ENCODE results near the gene GRK2.

GRCh38 chr11:67293090-67293489 lies 26.8 kb downstream of the GRK2 start:
- TF ChIP-seq POLR2A (IDR thresholded peaks at IDR 0.05) (no peak), POLR2AphosphoS5 (IDR thresholded peaks at IDR 0.05) (no peak)
- TF ChIP-seq, protein P1, sequence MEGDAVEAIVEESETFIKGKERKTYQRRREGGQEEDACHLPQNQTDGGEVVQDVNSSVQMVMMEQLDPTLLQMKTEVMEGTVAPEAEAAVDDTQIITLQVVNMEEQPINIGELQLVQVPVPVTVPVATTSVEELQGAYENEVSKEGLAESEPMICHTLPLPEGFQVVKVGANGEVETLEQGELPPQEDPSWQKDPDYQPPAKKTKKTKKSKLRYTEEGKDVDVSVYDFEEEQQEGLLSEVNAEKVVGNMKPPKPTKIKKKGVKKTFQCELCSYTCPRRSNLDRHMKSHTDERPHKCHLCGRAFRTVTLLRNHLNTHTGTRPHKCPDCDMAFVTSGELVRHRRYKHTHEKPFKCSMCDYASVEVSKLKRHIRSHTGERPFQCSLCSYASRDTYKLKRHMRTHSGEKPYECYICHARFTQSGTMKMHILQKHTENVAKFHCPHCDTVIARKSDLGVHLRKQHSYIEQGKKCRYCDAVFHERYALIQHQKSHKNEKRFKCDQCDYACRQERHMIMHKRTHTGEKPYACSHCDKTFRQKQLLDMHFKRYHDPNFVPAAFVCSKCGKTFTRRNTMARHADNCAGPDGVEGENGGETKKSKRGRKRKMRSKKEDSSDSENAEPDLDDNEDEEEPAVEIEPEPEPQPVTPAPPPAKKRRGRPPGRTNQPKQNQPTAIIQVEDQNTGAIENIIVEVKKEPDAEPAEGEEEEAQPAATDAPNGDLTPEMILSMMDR (IDR thresholded peaks at IDR 0.05), result no peak
